ENCODE data around the gene LDLRAD2. TPM values are rescaled to one million over a fixed set of nuclear protein-coding genes. Genes with fewer than 3 reads are reported as not detected.

Gene LDLRAD2
- polyA plus RNA-seq, 1 of the 3 experiments (the other 2 are of a cell fraction), result 0.02 TPM

DNA sequence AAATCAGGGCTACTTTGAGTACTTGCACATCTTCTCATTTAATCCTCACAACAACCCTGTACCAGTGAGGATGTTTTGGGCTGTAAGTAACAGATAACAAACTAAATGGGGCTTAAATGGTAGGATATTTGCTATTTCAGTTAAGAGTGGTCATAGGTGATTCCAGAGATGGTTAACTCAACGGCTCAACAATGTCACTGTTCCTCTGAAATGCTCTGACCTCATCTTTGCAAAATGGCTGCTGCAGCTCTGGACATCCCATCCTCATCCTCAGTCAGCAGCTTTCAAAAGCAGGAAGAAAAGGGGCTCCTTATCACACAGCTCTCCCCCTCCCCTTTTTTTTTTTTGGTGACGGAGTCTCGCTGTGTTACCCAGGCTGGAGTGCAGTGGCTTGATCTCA is 1.5 kb downstream of the LDLRAD2 start:
- Histone ChIP-seq H3K4me3 (ENCODE audit: low read depth in 2 of 2, low read length in 1 of 2) (no peak overlapping the region), H3K9ac (no peak overlapping the region), H4K20me1 (ENCODE audit: insufficient read depth) (no peaks in the 10 kb centered on the region), H3K9me2 (no peaks in the 10 kb centered on the region), H3K79me2 (ENCODE audit: insufficient read depth) (no peaks in the 10 kb centered on the region), H3F3A (replicated peaks; ENCODE audit: insufficient read depth) (peaks cover 13% of the 10 kb centered on the region), H2AFZ (ENCODE audit: low read depth) (no peak overlapping the region), H3K36me3 (replicated peaks in 1 of 2; ENCODE audit: control insufficient read depth in 1 of 2, insufficient read depth in 2 of 2, low read length in 1 of 2) (no peaks in the 10 kb centered on the region), H3K27ac (ENCODE audit: low read depth in 2 of 2, low read length in 1 of 2) (no peak overlapping the region), H3K27me3 (ENCODE audit: insufficient read depth) (no peaks in the 10 kb centered on the region), H3K9me3 (no peaks in the 10 kb centered on the region), H3K4me2 (no peak overlapping the region), H3K4me1 (ENCODE audit: control insufficient read depth in 1 of 2, insufficient read depth in 2 of 2, low read depth in 1 of 2, low read length in 1 of 2) (no peaks in the 10 kb centered on the region; a peak in 1 of 4 replicates)
- WGBS (ENCODE audit: low lambda C conversion rate), result 85% methylated on average over 3 of the region's 3 CpGs
- POLR2A ChIA-PET, result no interaction called here
- CTCF ChIA-PET, result interaction anchor here (0.6 to 1.0 kb wide), 3 partner anchors 88 to 807 kb away, joined by 3 read pairs; no protein-coding TSS in a partner anchor
- DNase-seq, result no peak
- no peak for TF ChIP-seq POLR2AphosphoS5 (IDR thresholded peaks at IDR 0.05; ENCODE audit: low read depth, low read length)
- TF ChIP-seq, protein P1, sequence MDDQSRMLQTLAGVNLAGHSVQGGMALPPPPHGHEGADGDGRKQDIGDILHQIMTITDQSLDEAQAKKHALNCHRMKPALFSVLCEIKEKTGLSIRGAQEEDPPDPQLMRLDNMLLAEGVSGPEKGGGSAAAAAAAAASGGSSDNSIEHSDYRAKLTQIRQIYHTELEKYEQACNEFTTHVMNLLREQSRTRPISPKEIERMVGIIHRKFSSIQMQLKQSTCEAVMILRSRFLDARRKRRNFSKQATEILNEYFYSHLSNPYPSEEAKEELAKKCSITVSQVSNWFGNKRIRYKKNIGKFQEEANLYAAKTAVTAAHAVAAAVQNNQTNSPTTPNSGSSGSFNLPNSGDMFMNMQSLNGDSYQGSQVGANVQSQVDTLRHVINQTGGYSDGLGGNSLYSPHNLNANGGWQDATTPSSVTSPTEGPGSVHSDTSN (IDR thresholded peaks at IDR 0.05), result no peak
- no peak for TF ChIP-seq USF1 (IDR thresholded peaks at IDR 0.05; ENCODE audit: borderline replicate concordance, low read depth)
- no peak for TF ChIP-seq EP300 (IDR thresholded peaks at IDR 0.05; ENCODE audit: borderline replicate concordance in 1 of 2, low read depth in 1 of 2, low read length in 1 of 2)
- TF ChIP-seq MXI1 (IDR thresholded peaks at IDR 0.05; ENCODE audit: low read depth, low read length), result no peak
- no peak for TF ChIP-seq TAF1 (IDR thresholded peaks at IDR 0.05; ENCODE audit: borderline replicate concordance, low read depth, low read length)
- TF ChIP-seq, protein P2, sequence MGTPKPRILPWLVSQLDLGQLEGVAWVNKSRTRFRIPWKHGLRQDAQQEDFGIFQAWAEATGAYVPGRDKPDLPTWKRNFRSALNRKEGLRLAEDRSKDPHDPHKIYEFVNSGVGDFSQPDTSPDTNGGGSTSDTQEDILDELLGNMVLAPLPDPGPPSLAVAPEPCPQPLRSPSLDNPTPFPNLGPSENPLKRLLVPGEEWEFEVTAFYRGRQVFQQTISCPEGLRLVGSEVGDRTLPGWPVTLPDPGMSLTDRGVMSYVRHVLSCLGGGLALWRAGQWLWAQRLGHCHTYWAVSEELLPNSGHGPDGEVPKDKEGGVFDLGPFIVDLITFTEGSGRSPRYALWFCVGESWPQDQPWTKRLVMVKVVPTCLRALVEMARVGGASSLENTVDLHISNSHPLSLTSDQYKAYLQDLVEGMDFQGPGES (IDR thresholded peaks at IDR 0.05; ENCODE audit: low read depth, low read length), result no peak
- no peak for TF ChIP-seq RXRA (IDR thresholded peaks at IDR 0.05; ENCODE audit: borderline replicate concordance, low read depth)
- TF ChIP-seq, protein P3, sequence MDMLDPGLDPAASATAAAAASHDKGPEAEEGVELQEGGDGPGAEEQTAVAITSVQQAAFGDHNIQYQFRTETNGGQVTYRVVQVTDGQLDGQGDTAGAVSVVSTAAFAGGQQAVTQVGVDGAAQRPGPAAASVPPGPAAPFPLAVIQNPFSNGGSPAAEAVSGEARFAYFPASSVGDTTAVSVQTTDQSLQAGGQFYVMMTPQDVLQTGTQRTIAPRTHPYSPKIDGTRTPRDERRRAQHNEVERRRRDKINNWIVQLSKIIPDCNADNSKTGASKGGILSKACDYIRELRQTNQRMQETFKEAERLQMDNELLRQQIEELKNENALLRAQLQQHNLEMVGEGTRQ (IDR thresholded peaks at IDR 0.05; ENCODE audit: borderline replicate concordance, low read depth, low read length), result no peak
- no peak for TF ChIP-seq SIN3A (IDR thresholded peaks at IDR 0.05; ENCODE audit: borderline replicate concordance, low read depth, low read length)
- no peak for TF ChIP-seq NRF1 (IDR thresholded peaks at IDR 0.05; ENCODE audit: low read depth, low read length)
- no peak for TF ChIP-seq GATA2 (CRISPR knock-in tag; IDR thresholded peaks at IDR 0.05)
- no peak for TF ChIP-seq TCF12 (IDR thresholded peaks at IDR 0.05)
- TF ChIP-seq FOXJ3 (CRISPR knock-in tag; IDR thresholded peaks at IDR 0.05), result no peak
- TF ChIP-seq RFX5 (IDR thresholded peaks at IDR 0.05; ENCODE audit: low read length), result no peak
- TF ChIP-seq MAX (IDR thresholded peaks at IDR 0.05; ENCODE audit: low read depth), result no peak
- no peak for TF ChIP-seq ZBTB33 (IDR thresholded peaks at IDR 0.05; ENCODE audit: borderline replicate concordance, low read depth)

All from SK-N-SH (cell line).